ENCODE data around the gene CTCFL. TPM values are rescaled to one million over a fixed set of nuclear protein-coding genes. Genes with fewer than 3 reads are reported as not detected.

The CTCFL gene
- total and polyA plus RNA-seq, 2 donors (not counting 3 experiments of a cell fraction or from before 2014, with no cell fraction given) = not detected

GRCh38 chr20:57540890-57541580, 16.1 kb upstream of the CTCFL start:
- no peak overlapping the region for H3K4me2 ChIP-seq (ENCODE audit: insufficient read depth, low read length)
- DNase-seq (ENCODE audit: low read depth, low spot score) (no peak), FAIRE-seq (no peak)
- BruUV-seq (replicated peaks) = no TSS peak
- no peaks in the 10 kb centered on the region for H3K4me1 ChIP-seq (ENCODE audit: control insufficient read depth, extremely low read depth, insufficient read depth, low read length)
- H3K27me3 ChIP-seq (ENCODE audit: control insufficient read depth in 2 of 2, insufficient read depth in 2 of 2, low read length in 2 of 2) = peaks cover 2 to 8% of the 10 kb centered on the region in 2 experiments
- CTCF ChIA-PET = interaction anchor here (1.1 to 1.6 kb wide), 2 partner anchors 13 to 14 kb away, joined by 3 read pairs; no protein-coding TSS in a partner anchor
- no peak overlapping the region for H3K9ac ChIP-seq (replicated peaks; ENCODE audit: extremely low read depth, insufficient read depth, low read length)
- dilution Hi-C loops (cut with MboI; ENCODE audit: extremely low pct_ligation_motif_present, low sequenced_read_pairs) (no loop called here), intact Hi-C loops (cut with micrococcal nuclease) (no loop called here)
- no peaks in the 10 kb centered on the region for H3K9me3 ChIP-seq (replicated peaks; ENCODE audit: control insufficient read depth, insufficient read depth, low read length)
- no peak overlapping the region for H3K27ac ChIP-seq (ENCODE audit: insufficient read depth, low read depth, low read length)
- TF ChIP-seq FOS (IDR thresholded peaks at IDR 0.05; ENCODE audit: borderline replicate concordance, insufficient read depth, low read length) = no peak
- no peak for TF ChIP-seq JUN (IDR thresholded peaks at IDR 0.05; ENCODE audit: borderline replicate concordance, insufficient read depth, insufficient read length, low read depth)
- no peak for TF ChIP-seq MYC (IDR thresholded peaks at IDR 0.05; ENCODE audit: low read depth, low read length)
- TF ChIP-seq CTCF (IDR thresholded peaks at IDR 0.05; ENCODE audit: extremely low read depth in 1 of 2, insufficient read depth in 1 of 2, low read depth in 1 of 2, low read length in 2 of 2) = no peak
- TF ChIP-seq POLR2A (IDR thresholded peaks at IDR 0.05; ENCODE audit: low read depth, low read length) = no peak
- no peak for TF ChIP-seq GATA2 (IDR thresholded peaks at IDR 0.05; ENCODE audit: insufficient read depth, insufficient read length, low read depth, low read length)
- no peak for TF ChIP-seq MAX (IDR thresholded peaks at IDR 0.05; ENCODE audit: insufficient read depth, insufficient read length)
- no peak for TF ChIP-seq EZH2 (IDR thresholded peaks at IDR 0.05; ENCODE audit: borderline replicate concordance, low read depth, low read length, severe bottlenecking)
- TF ChIP-seq POLR2AphosphoS5 (IDR thresholded peaks at IDR 0.05; ENCODE audit: insufficient read depth, low read depth, low read length) = no peak
- POLR2A ChIA-PET = no interaction called here
- H3K4me3 ChIP-seq (replicated peaks in 1 of 3; ENCODE audit: insufficient read depth in 1 of 3, low read depth in 1 of 3, low read length in 3 of 3) = no peak overlapping the region
- no peak overlapping the region for H2AFZ ChIP-seq (ENCODE audit: low read depth, low read length)
- no peaks in the 10 kb centered on the region for H4K20me1 ChIP-seq (replicated peaks; ENCODE audit: control insufficient read depth, extremely low read depth, insufficient read depth, low read length)
- H3K36me3 ChIP-seq (ENCODE audit: control insufficient read depth in 2 of 2, extremely low read depth in 1 of 2, insufficient read depth in 2 of 2, low read length in 2 of 2) = no peaks in the 10 kb centered on the region
- H3K9me1 ChIP-seq (replicated peaks; ENCODE audit: control insufficient read depth, extremely low read depth, insufficient read depth, low read length) = no peaks in the 10 kb centered on the region
- no peaks in the 10 kb centered on the region for H3K79me2 ChIP-seq (ENCODE audit: control insufficient read depth, insufficient read depth, low read length)

All from endothelial cell of umbilical vein (primary cell).